ENCODE results near the gene DBH.
A peak's percentile ranks its signal among the peaks of the same experiment; 100 is the strongest.

DBH gene

GRCh38 chr9:133635533-133636531 lies at the start of gene DBH:
Gene DBH, plus strand, starts transcription at chr9:133636363. Its CDS starts 9 bp downstream, at chr9:133636372.
- H3K27ac ChIP-seq: no peak within 1 kb of the TSS
- TF ChIP-seq CTCF (IDR thresholded peaks at IDR 0.05): no peak
- TF ChIP-seq ZFX (IDR thresholded peaks at IDR 0.05; ENCODE audit: borderline replicate concordance): no peak

GRCh38 chr9:133587051-133587450 lies 49.1 kb upstream of the DBH start:
- H3K27ac ChIP-seq: no peak overlapping the region
- TF ChIP-seq ZFX (IDR thresholded peaks at IDR 0.05; ENCODE audit: borderline replicate concordance) (no peak), CTCF (IDR thresholded peaks at IDR 0.05) (no peak)

DNA sequence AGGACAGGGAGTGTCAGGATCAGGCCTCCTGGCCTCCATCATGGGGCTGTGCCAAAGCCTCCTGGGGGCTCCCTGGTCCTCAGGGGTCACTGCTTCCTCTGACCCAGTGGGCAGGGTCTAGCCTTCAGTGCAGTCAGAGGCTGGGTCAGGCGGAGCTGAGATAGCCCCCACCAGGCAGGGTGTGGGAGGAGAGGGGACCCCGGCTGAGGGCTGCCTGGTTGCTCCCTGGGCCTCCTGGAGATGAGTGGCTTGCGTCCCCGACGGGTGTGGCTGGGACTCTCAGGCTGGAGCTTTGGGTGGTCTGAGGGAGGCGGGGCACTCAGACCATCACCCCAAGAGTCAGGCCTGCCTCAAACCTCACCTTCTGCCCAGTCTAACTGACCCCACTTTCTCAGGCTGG lies 48.7 kb upstream of the DBH start:
- no peak overlapping the region for H3K27ac ChIP-seq
- TF ChIP-seq CTCF (IDR thresholded peaks at IDR 0.05) (no peak), ZFX (IDR thresholded peaks at IDR 0.05; ENCODE audit: borderline replicate concordance) (no peak)

DNA sequence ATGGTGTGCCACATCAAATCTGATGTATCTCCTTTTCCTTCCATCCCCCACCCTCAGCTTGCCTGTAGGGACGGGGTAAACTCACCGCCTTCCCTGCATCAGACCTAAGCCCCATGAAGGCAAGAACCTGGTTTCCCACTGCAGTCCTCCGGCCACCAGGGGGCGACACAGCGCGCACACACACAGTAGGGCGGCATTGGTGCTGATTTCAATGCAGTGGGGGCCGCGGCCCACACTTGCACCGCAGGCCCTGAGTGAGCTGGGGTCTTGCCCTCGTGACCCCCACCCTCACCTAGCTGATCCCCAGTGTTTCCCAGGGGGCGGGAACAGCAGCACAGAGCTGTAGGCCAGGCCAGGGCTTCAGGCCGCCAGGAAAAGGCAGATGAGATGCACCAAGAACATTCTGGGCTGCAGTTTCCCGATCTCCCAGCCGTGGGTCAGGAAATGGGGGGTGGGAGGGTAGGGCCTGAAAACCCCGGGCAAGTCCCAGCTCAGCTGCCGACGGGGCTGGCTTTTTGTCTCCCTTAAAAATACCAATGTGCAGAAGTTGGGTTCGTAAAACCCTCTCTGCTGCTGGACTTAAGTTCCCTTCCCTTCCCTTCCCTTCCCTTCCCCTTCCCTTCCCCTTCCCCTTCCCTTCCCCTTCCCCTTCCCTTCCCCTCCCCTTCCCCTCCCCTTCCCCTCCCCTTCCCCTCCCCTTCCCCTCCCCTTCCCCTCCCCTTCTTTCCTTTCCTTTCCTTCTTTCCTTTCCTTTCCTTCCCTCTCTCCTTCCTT lies 46.5 kb upstream of the DBH start:
- H3K27ac ChIP-seq: no peak overlapping the region
- TF ChIP-seq CTCF (IDR thresholded peaks at IDR 0.05) (peak; percentile 63), ZFX (IDR thresholded peaks at IDR 0.05; ENCODE audit: borderline replicate concordance) (no peak)

DNA sequence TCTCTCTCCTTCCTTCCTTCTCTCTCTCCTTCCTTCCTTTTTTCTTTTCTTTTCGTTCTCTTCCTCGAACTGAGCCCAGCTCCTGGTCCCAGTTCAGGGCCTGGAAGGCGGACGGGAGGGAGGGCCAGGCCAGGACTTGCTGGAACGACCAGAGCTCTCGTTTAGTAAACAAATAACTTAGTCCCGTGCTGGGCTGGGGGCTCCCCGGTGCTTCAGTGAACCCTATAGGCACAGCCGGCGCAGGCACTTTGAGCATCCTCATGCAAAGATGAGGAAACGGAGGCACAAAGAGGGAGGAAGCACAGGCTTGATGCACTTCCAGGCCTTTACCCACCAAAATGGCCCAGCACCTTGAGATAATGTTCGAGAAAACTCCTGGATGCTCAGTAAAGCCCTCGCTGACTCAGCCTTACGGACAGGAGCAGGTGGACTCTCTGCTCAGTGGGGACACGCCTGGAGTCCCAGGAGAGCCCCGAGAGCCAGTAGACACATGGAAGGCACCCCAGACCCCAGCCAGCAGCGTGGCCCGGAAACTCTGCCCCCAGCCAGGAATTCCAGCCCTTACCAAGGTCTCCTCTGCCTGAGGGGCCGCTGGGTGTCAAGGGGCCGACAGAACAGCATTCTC lies 45.8 kb upstream of the DBH start:
- TF ChIP-seq CTCF (IDR thresholded peaks at IDR 0.05) (no peak), ZFX (IDR thresholded peaks at IDR 0.05; ENCODE audit: borderline replicate concordance) (no peak)
- H3K27ac ChIP-seq: no peak overlapping the region

- TF ChIP-seq ZFX (IDR thresholded peaks at IDR 0.05; ENCODE audit: borderline replicate concordance) (no peak), CTCF (IDR thresholded peaks at IDR 0.05) (no peak)
- no peak overlapping the region for H3K27ac ChIP-seq
These were observed 44.9 kb upstream of the DBH start for GRCh38 chr9:133591116-133591910.
